ENCODE results near the gene IQCC. TPM values are rescaled to one million over a fixed set of nuclear protein-coding genes. Genes with fewer than 3 reads are reported as not detected.

Gene IQCC
- total RNA-seq, 3 donors from 2014 or later: 1.8 to 3.5 (median 2.3) TPM

DNA sequence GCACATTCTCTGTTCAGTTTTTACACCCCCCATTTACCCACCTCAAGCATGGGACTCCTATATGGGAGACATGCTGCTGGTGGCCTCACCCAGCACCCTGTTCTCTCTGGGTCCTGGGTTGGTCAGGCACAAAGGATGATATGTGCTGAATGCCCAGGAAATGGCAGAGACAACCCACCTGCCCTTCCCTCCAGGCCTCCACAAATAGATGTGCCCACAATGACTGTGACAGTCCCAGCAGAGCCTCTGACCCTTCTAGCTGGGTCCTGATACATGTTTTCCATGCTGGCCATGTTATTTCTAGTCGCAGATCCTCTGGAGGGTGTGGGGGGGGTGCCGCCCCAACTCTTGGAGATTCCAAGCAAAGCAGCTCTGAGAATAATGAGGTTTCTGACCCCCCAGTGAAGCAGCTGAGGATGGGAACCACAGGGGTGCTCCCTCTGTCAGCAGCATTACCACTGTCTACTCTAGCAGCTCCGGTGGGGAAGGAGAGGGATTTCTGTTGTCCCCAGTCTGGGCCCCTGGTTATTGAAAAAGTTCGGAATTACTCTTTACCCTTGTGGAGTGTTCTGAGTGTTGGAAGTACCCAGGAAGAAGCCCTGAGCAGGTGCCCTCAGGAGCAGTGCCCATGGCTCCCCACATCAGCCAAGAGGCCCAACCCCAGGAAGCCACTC, 6.3 kb upstream of the IQCC start:
- H3K4me1 ChIP-seq: peaks cover 3 to 10% of the 10 kb centered on the region in 2 donors
- intact Hi-C loops (cut with DNase I; ENCODE audit: low total_unique reads): no loop called here
- H3K4me3 ChIP-seq: no peak overlapping the region
- H3K9me3 ChIP-seq: no peaks in the 10 kb centered on the region
- TF ChIP-seq POLR2AphosphoS5 (IDR thresholded peaks at IDR 0.05): no peak
- no peaks in the 10 kb centered on the region for H3K36me3 ChIP-seq
- no peak for DNase-seq (ENCODE audit: low spot score in 2 of 2)
- peak overlapping the region; percentile 83 to 92 for H3K27ac ChIP-seq
- H3K27me3 ChIP-seq: no peaks in the 10 kb centered on the region

DNA sequence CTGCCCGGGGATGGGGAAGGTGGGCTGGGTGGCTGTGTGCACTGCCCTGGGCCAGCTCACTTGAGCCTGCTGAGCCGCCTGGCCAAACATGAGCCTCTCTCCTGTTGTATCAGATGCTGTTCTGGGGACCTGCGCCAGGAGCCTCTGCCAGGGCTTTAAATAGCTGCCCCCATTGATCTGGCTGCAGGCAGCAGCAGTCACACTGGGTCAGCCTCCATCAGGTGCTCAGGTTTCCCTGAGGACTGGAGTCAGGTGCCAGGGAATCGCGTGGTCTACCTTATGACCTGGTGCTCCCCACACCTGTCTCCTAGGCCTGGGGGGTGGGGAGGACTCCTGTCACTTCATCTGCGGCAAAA, 5.8 kb upstream of the IQCC start:
- Histone ChIP-seq H3K4me3 (peak overlapping the region in 2 of 3 donors; percentile 64 to 92), H3K27ac (peak overlapping the region; percentile 83 to 92), H3K4me1 (peaks cover 3 to 10% of the 10 kb centered on the region in 2 donors), H3K27me3 (no peaks in the 10 kb centered on the region), H3K36me3 (no peaks in the 10 kb centered on the region), H3K9me3 (no peaks in the 10 kb centered on the region)
- no peak for DNase-seq (ENCODE audit: low spot score in 2 of 2)
- TF ChIP-seq POLR2A (IDR thresholded peaks at IDR 0.05) (no peak), POLR2AphosphoS5 (IDR thresholded peaks at IDR 0.05) (no peak)
- TF ChIP-seq, protein P1, sequence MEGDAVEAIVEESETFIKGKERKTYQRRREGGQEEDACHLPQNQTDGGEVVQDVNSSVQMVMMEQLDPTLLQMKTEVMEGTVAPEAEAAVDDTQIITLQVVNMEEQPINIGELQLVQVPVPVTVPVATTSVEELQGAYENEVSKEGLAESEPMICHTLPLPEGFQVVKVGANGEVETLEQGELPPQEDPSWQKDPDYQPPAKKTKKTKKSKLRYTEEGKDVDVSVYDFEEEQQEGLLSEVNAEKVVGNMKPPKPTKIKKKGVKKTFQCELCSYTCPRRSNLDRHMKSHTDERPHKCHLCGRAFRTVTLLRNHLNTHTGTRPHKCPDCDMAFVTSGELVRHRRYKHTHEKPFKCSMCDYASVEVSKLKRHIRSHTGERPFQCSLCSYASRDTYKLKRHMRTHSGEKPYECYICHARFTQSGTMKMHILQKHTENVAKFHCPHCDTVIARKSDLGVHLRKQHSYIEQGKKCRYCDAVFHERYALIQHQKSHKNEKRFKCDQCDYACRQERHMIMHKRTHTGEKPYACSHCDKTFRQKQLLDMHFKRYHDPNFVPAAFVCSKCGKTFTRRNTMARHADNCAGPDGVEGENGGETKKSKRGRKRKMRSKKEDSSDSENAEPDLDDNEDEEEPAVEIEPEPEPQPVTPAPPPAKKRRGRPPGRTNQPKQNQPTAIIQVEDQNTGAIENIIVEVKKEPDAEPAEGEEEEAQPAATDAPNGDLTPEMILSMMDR (IDR thresholded peaks at IDR 0.05): no peak
- intact Hi-C loops (cut with DNase I; ENCODE audit: low total_unique reads): no loop called here

DNA sequence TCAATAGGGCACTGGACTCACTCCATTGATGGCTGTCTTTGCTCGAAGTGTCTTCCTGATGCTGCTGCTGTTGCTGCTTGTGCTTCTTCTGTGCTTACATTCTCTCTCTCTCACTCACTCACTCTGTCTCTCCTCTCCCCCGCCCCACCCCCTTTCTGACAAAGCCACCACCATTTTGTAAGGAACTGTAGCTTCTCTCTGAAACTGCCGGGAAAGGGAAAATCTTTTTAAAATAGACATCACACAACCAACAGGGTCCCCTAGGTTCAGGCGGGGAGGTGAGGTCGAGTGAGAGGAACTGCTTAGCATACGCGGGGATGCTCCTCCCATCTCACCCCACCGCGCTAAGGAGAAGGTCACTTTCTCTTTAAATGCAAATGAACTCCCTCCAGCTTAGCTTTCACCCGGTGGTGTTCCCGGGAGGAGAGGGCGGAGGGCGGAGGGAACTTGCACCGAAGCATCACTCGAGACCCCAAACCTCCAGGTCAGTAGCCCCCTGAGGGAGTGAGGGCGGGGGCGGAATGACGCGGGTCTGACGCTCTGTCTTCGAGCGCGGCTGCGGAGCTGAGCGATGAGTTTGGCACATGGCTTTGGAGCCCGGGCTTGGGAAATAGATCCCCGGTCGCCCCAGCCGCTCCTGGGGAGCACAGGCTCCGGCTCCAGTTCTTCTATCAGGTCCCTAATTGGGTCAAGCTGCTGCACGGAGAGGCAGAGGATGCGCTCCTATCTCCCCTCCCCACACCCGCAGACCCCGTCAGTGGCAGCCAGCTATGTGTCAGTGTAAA, 5.1 kb upstream of the IQCC start, which contains the start of gene CCDC28B:
CCDC28B (plus strand) TSS at position 370 of the 785 bp plus-strand sequence. CDS start 1,341 bp downstream, outside the sequence.
- peak within 1 kb of the TSS; percentile 53 to 92 (median 64) for H3K4me3 ChIP-seq
- peak in 1 of 2 donors; percentile 48 for DNase-seq (ENCODE audit: low spot score in 2 of 2)
- peaks cover 8 to 10% of the 10 kb centered on the region in 2 donors for H3K4me1 ChIP-seq
- intact Hi-C loops (cut with DNase I; ENCODE audit: low total_unique reads): no loop called here
- H3K27me3 ChIP-seq: no peaks in the 10 kb centered on the region
- no peaks in the 10 kb centered on the region for H3K9me3 ChIP-seq
- peak within 1 kb of the TSS; percentile 83 to 92 for H3K27ac ChIP-seq
- TF ChIP-seq, protein P1 (IDR thresholded peaks at IDR 0.05): no peak
- TF ChIP-seq POLR2AphosphoS5 (IDR thresholded peaks at IDR 0.05) (peak in 2 of 3 donors; percentile 24 to 60), POLR2A (IDR thresholded peaks at IDR 0.05) (no peak)
- no peaks in the 10 kb centered on the region for H3K36me3 ChIP-seq

GRCh38 chr1:32201011-32201855, 4.2 kb upstream of the IQCC start:
- intact Hi-C loops (cut with DNase I; ENCODE audit: low total_unique reads): no loop called here
- Histone ChIP-seq H3K27me3 (no peaks in the 10 kb centered on the region), H3K4me1 (peaks cover 10% of the 10 kb centered on the region in 2 donors), H3K27ac (peak overlapping the region; percentile 83 to 92), H3K36me3 (no peaks in the 10 kb centered on the region), H3K9me3 (no peaks in the 10 kb centered on the region), H3K4me3 (peak overlapping the region; percentile 53 to 92 (median 64))
- DNase-seq (ENCODE audit: low spot score in 2 of 2): peak in 1 of 2 donors; percentile 59
- no peak for TF ChIP-seq POLR2AphosphoS5 (IDR thresholded peaks at IDR 0.05)
- no peak for TF ChIP-seq POLR2A (IDR thresholded peaks at IDR 0.05)
- TF ChIP-seq, protein P1 (IDR thresholded peaks at IDR 0.05): no peak

GRCh38 chr1:32204943-32205361, 519 bp upstream of the IQCC start:
- peak overlapping the region; percentile 86 to 87 for H3K27ac ChIP-seq
- H3K9me3 ChIP-seq: no peaks in the 10 kb centered on the region
- no peaks in the 10 kb centered on the region for H3K27me3 ChIP-seq
- peak in 1 of 2 donors; percentile 27 for DNase-seq (ENCODE audit: low spot score in 2 of 2)
- intact Hi-C loops (cut with DNase I; ENCODE audit: low total_unique reads): no loop called here
- H3K4me3 ChIP-seq: peak overlapping the region; percentile 59 to 78 (median 72)
- TF ChIP-seq, protein P1 (IDR thresholded peaks at IDR 0.05): no peak
- TF ChIP-seq POLR2AphosphoS5 (IDR thresholded peaks at IDR 0.05): peak in 1 of 3 donors; percentile 3
- TF ChIP-seq POLR2A (IDR thresholded peaks at IDR 0.05): no peak
- no peaks in the 10 kb centered on the region for H3K36me3 ChIP-seq
- peaks cover 8 to 10% of the 10 kb centered on the region in 2 donors for H3K4me1 ChIP-seq
